Lower leg skin (tissue), 3 donors: Measurements from ENCODE around the gene STX18.

Source experiments
- POLR2A ChIP-seq, 2 donors: fragments of 450-650 bp; IDR thresholded peaks; one replicate each; pipeline ENCODE4 v1.6.1; 2016 to 2017; ENCODE audit warnings: antibody characterized with exemption in 2 of 2, mild to moderate bottlenecking in 1 of 2, moderate library complexity in 1 of 2
- TF ChIP-seq, protein P1 (sequence below), 3 donors: fragments of 450-650 bp; IDR thresholded peaks; one replicate each; pipeline ENCODE4 v1.5.1; 2016; ENCODE audit warnings: antibody characterized with exemption in 3 of 3, mild to moderate bottlenecking in 3 of 3, moderate library complexity in 2 of 3

DNA sequence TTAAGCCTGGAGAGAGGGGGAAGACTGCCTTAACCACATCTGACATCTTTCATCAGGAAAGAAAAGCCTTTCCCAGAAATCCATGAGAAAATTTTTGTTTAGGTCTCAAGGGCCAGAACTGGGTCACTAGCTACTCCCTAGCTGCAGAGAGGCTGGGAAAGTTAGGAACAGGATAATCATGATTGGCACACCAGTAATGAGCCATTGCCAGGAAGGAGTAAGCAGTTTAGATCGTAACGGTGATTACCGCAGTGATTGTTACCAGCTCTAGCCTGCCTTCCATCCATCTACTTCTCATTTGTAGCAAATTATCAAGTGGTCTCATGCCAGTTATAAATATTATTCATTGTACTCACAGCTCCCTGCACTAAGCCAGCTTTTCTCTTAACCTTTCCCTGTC is 22.7 kb upstream of the STX18 start:
- TF ChIP-seq, protein P1, sequence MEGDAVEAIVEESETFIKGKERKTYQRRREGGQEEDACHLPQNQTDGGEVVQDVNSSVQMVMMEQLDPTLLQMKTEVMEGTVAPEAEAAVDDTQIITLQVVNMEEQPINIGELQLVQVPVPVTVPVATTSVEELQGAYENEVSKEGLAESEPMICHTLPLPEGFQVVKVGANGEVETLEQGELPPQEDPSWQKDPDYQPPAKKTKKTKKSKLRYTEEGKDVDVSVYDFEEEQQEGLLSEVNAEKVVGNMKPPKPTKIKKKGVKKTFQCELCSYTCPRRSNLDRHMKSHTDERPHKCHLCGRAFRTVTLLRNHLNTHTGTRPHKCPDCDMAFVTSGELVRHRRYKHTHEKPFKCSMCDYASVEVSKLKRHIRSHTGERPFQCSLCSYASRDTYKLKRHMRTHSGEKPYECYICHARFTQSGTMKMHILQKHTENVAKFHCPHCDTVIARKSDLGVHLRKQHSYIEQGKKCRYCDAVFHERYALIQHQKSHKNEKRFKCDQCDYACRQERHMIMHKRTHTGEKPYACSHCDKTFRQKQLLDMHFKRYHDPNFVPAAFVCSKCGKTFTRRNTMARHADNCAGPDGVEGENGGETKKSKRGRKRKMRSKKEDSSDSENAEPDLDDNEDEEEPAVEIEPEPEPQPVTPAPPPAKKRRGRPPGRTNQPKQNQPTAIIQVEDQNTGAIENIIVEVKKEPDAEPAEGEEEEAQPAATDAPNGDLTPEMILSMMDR (IDR thresholded peaks at IDR 0.05), result no peak
- TF ChIP-seq POLR2A (IDR thresholded peaks at IDR 0.05), result no peak
